Colonic mucosa (tissue), 4 donors: ENCODE measurements around the gene SHD. TPM values are rescaled to one million over a fixed set of nuclear protein-coding genes. Genes with fewer than 3 reads are reported as not detected.
A peak's percentile ranks its signal among the peaks of the same experiment; 100 is the strongest.
"Not testable (repeated sequence)": the region's sequence is repeated elsewhere in the genome, so short reads cannot be mapped to it uniquely, and the experiment has no call there.

ENCODE experiments used
- DNase-seq: peaks from one replicate; pipeline ENCODE4 v3.0.0-alpha.2; 2020
- H3K27ac ChIP-seq: fragments of 200-600 bp; one replicate; pipeline ENCODE4 v1.8.0; 2021
- H3K27me3 ChIP-seq: fragments of 200-600 bp; one replicate; pipeline ENCODE4 v1.8.0; 2021
- H3K36me3 ChIP-seq: fragments of 200-600 bp; one replicate; pipeline ENCODE4 v1.8.0; 2021
- H3K4me1 ChIP-seq: fragments of 200-600 bp; one replicate; pipeline ENCODE4 v1.8.0; 2021; ENCODE audit warnings: mild to moderate bottlenecking
- H3K4me3 ChIP-seq: fragments of 200-600 bp; one replicate; pipeline ENCODE4 v1.8.0; 2021
- H3K9ac ChIP-seq, 2 donors: one replicate each; pipeline ENCODE4 v1.7.0; 2013; ENCODE audit warnings: control low read depth in 2 of 2, low read depth in 2 of 2, low read length in 2 of 2
- H3K9me3 ChIP-seq: fragments of 200-600 bp; one replicate; pipeline ENCODE4 v1.8.0; 2021
- CTCF ChIP-seq: fragments of 200-600 bp; IDR thresholded peaks from one replicate; pipeline ENCODE4 v1.8.0; 2022; ENCODE audit warnings: antibody characterized with exemption, mild to moderate bottlenecking
- intact Hi-C: fragments of 100-400 bp; cut with DNase I; formaldehyde crosslinking; loops from one replicate; pipeline ENCODE4 v1.14.1; 2022
- total RNA-seq, 2 donors: library from RNA; stranded (reverse); fragmentation: NEBNext Ultra II Directional in 1 of 2; extraction: Animal tissue kit (Norgen Biotek cat#: 25700) in 1 of 2; gene quantifications; one replicate each; pipeline ENCODE4 v1.2.1, GENCODE V29; 2021
- donor health status: healthy.
- donor health status: DM: no; HTN: no; CAD: no.
- donor health status: DM: no; HTN: no; CAD: no.

Gene SHD
- total RNA-seq, 2 donors from 2014 or later = 16.8 to 19.3 TPM

GRCh38 chr19:4268816-4269430 is 10.1 kb upstream of the SHD start:
- no peak for TF ChIP-seq CTCF
- Histone ChIP-seq H3K27me3 (no peaks in the 10 kb centered on the region), H3K9ac (peak overlapping the region in 1 of 2 donors; percentile 4), H3K4me3 (no peak overlapping the region), H3K9me3 (no peaks in the 10 kb centered on the region), H3K27ac (peak overlapping the region; percentile 58), H3K36me3 (no peaks in the 10 kb centered on the region), H3K4me1 (no peaks in the 10 kb centered on the region)
- intact Hi-C loops = loop anchor here (5.0 kb wide), 1 partner anchor 83 kb away; no protein-coding TSS in a partner anchor
- no peak for DNase-seq

DNA sequence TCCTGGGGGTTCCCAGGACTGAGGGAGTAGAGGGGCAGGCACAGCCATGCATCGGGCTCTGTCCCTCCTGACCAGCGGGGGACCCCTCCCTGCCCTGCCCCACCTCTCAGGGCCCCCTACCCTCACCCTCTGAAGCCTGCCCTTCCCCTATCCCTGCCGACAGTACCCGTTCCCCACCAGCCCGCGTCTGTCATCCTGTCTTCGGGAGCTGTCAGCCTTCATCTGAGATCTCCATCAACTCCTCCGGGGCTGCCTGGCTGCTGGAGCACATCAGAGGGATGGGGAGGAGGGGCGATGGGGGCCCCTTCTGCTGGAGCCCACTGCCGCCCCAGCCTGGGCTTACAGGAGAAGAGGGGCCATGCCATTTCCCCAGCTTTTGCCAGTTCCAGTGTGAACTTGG is 6.2 kb upstream of the SHD start:
- no peak for DNase-seq
- H3K4me3 ChIP-seq = no peak overlapping the region
- H3K9ac ChIP-seq = no peak overlapping the region
- no peaks in the 10 kb centered on the region for H3K36me3 ChIP-seq
- no peak overlapping the region for H3K27ac ChIP-seq
- H3K4me1 ChIP-seq = no peaks in the 10 kb centered on the region
- H3K27me3 ChIP-seq = peaks cover 2% of the 10 kb centered on the region
- H3K9me3 ChIP-seq = no peaks in the 10 kb centered on the region
- intact Hi-C loops = no loop called here
- no peak for TF ChIP-seq CTCF

GRCh38 chr19:4274321-4274686 is 4.8 kb upstream of the SHD start:
- H3K9me3 ChIP-seq, H3K4me1 ChIP-seq, DNase-seq, H3K36me3 ChIP-seq, intact Hi-C loops, H3K27me3 ChIP-seq, H3K9ac ChIP-seq, H3K4me3 ChIP-seq, H3K27ac ChIP-seq: not testable (repeated sequence)

- H3K4me1 ChIP-seq = peaks cover 9% of the 10 kb centered on the region
- no peaks in the 10 kb centered on the region for H3K9me3 ChIP-seq
- intact Hi-C loops = no loop called here
- DNase-seq = no peak
- H3K4me3 ChIP-seq = no peak overlapping the region
- H3K9ac ChIP-seq = no peak overlapping the region
- H3K27ac ChIP-seq = no peak overlapping the region
- TF ChIP-seq CTCF = no peak
- no peaks in the 10 kb centered on the region for H3K36me3 ChIP-seq
- H3K27me3 ChIP-seq = peaks cover 23% of the 10 kb centered on the region
Observed at GRCh38 chr19:4277191-4277696, 1.8 kb upstream of the SHD start.

DNA sequence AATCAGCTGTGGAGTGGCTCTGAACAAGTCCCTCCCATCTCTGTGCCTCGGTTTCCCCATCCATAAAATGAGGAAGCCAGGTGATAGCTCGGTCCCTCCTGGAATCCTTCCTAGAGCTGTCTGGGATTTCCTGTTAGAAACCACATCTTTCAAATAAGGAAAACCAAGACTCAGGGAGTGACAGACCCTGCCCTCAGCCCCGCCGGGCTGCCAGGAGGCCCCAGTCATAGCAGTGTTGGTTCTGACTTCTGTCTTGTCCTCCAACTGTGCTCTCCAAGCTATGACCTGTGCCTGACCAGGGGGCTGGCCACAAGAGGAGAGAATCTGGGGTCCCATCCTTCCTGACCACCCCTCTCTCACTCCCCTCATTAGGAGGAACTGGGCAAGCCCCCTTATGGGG is 1.1 kb upstream of the SHD start:
- Histone ChIP-seq H3K9me3 (no peaks in the 10 kb centered on the region), H3K27me3 (peaks cover 23% of the 10 kb centered on the region), H3K9ac (no peak overlapping the region), H3K27ac (no peak overlapping the region), H3K4me3 (no peak overlapping the region), H3K36me3 (no peaks in the 10 kb centered on the region), H3K4me1 (peaks cover 9% of the 10 kb centered on the region)
- intact Hi-C loops = no loop called here
- DNase-seq = no peak
- TF ChIP-seq CTCF = no peak

DNA sequence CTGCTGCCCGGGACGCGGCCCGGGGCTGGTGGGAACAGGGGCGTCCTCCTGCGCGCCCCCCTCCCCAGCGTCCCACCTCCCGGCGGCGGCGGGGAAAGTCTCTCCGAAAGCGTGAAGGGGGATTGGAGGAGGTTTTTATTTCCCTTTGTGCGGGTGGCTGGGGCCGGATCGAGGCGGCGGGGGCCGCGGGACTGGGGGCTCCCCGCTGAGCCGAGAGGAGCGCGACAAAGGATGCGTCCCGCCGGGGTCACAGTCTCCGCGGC is 132 bp downstream of the SHD start:
- Histone ChIP-seq H3K4me3 (peak overlapping the region; percentile 16), H3K9ac (no peak overlapping the region), H3K36me3 (no peaks in the 10 kb centered on the region), H3K9me3 (no peaks in the 10 kb centered on the region), H3K27me3 (peaks cover 23% of the 10 kb centered on the region), H3K27ac (no peak overlapping the region), H3K4me1 (peaks cover 9% of the 10 kb centered on the region)
- no peak for TF ChIP-seq CTCF
- DNase-seq = no peak
- intact Hi-C loops = no loop called here
